Aorta (tissue), 5 donors: Measurements from ENCODE around the gene PYCR2. TPM values are rescaled to one million over a fixed set of nuclear protein-coding genes. Genes with fewer than 3 reads are reported as not detected.

Source experiments
- ATAC-seq: fragments of 200-7000 bp; cut with Tn5 transposase; one replicate; pipeline ENCODE4 v1.9.1; 2022; ENCODE audit warnings: moderate library complexity; ENCODE audit not compliant: low FRiP score
- DNase-seq, 2 donors: peaks; one replicate each; pipeline ENCODE4 v3.0.0-alpha.2; 2020
- H3K27ac ChIP-seq, 2 donors: one replicate each; pipeline ENCODE4 v1.5.1; 2013; ENCODE audit warnings: low read length in 2 of 2, mild to moderate bottlenecking in 2 of 2, moderate library complexity in 2 of 2, control low read depth in 1 of 2, inconsistent platforms in 1 of 2, low read depth in 1 of 2
- H3K27me3 ChIP-seq, 2 donors: one replicate each; pipeline ENCODE4 v1.6.1; 2013; ENCODE audit warnings: control low read depth in 1 of 2, low read length in 1 of 2, mild to moderate bottlenecking in 1 of 2, moderate library complexity in 1 of 2; ENCODE audit not compliant: insufficient read depth in 2 of 2, control insufficient read depth in 1 of 2
- H3K36me3 ChIP-seq, 2 donors: one replicate each; pipeline ENCODE4 v1.6.1; 2013; ENCODE audit warnings: control low read depth in 1 of 2, low read length in 1 of 2, mild to moderate bottlenecking in 1 of 2; ENCODE audit not compliant: insufficient read depth in 2 of 2, control insufficient read depth in 1 of 2
- H3K4me1 ChIP-seq, 2 donors: one replicate each; pipeline ENCODE4 v1.6.1; 2013; ENCODE audit warnings: low read length in 2 of 2, control low read depth in 1 of 2, mild to moderate bottlenecking in 1 of 2, moderate library complexity in 1 of 2; ENCODE audit not compliant: insufficient read depth in 2 of 2, control insufficient read depth in 1 of 2
- H3K4me3 ChIP-seq, 2 donors: one replicate each; pipeline ENCODE4 v1.5.1; 2013; ENCODE audit warnings: low read length in 2 of 2, control low read depth in 1 of 2, mild to moderate bottlenecking in 1 of 2
- H3K9me3 ChIP-seq: one replicate; pipeline ENCODE4 v1.6.1; 2013; ENCODE audit warnings: mild to moderate bottlenecking, low read length; ENCODE audit not compliant: control insufficient read depth
- WGBS, 2 donors: extraction: QIAGEN DNeasy Blood & Tissue Kit; methylation state at CpG; one replicate each; pipeline ENCODE4 v1.1.7; 2013; 5-methylcytosine and 5-hydroxymethylcytosine counted together
- intact Hi-C, 2 donors: fragments of 100-400 bp; cut with DNase I; formaldehyde crosslinking; loops; one replicate each; pipeline versions ENCODE4 v1.14.2 to v1.15.0; 2022
- polyA plus RNA-seq, 2 donors: library from polyadenylated mRNA; stranded (reverse); fragments of 200-250 nt; gene quantifications; one replicate each; pipeline ENCODE4 v1.2.3, GENCODE V29; 2013
- total RNA-seq, 2 donors: library from RNA; stranded (reverse); fragmentation: NEBNext Ultra II Directional; extraction: Animal tissue kit (Norgen Biotek cat#: 25700); gene quantifications; one replicate each; pipeline ENCODE4 v1.2.1, GENCODE V29; 2021
- donor health status: healthy with polysubstance abuse.
- donor health status: Bipolar disorder and iron deficiency.
- donor health status: DM: no; HTN: no; CAD: no.
- donor health status: DM: no; HTN: no; CAD: no.
- donor health status: DM: yes; HTN: yes; CAD: no.

PYCR2 gene
- total and polyA plus RNA-seq, 4 donors: 27.0 to 63.6 (median 45.8) TPM

- intact Hi-C loops: no loop called here
- WGBS, 2 donors: 19 to 25% methylated on average over 2 of the region's 2 CpGs
- no peaks in the 10 kb centered on the region for H3K27me3 ChIP-seq
- no peak overlapping the region for H3K27ac ChIP-seq
- peaks cover 0 to under 1% of the 10 kb centered on the region in 2 donors for H3K36me3 ChIP-seq
- H3K9me3 ChIP-seq: no peaks in the 10 kb centered on the region
- H3K4me3 ChIP-seq: no peak overlapping the region
- ATAC-seq (no peak), DNase-seq (peak; percentile 44 to 70)
- peaks cover 0 to 4% of the 10 kb centered on the region in 2 donors for H3K4me1 ChIP-seq
These were observed 43.8 kb downstream of the PYCR2 start for GRCh38 chr1:225880222-225880588.

- Histone ChIP-seq H3K27ac (no peak overlapping the region), H3K4me3 (no peak overlapping the region), H3K36me3 (peaks cover 0 to 3% of the 10 kb centered on the region in 2 donors), H3K27me3 (no peaks in the 10 kb centered on the region), H3K4me1 (peaks cover 0 to 4% of the 10 kb centered on the region in 2 donors), H3K9me3 (no peaks in the 10 kb centered on the region)
- WGBS, 2 donors: 81 to 82% methylated on average over 8 of the region's 8 CpGs
- no peak for ATAC-seq
- intact Hi-C loops: no loop called here
- peak; percentile 33 to 43 for DNase-seq
These were observed 44.4 kb downstream of the PYCR2 start for GRCh38 chr1:225879521-225880221.

GRCh38 chr1:225878282-225878681 is 45.8 kb downstream of the PYCR2 start:
- Histone ChIP-seq H3K27ac (peak overlapping the region in 1 of 2 donors; percentile 14), H3K9me3 (no peaks in the 10 kb centered on the region), H3K27me3 (no peaks in the 10 kb centered on the region), H3K4me3 (no peak overlapping the region), H3K36me3 (peaks cover 0 to 4% of the 10 kb centered on the region in 2 donors), H3K4me1 (peaks cover 0 to 4% of the 10 kb centered on the region in 2 donors)
- no peak for ATAC-seq
- peak; percentile 25 to 29 for DNase-seq
- intact Hi-C loops: no loop called here
- 8 to 29% methylated on average over 4 of the region's 4 CpGs for WGBS, 2 donors

- H3K4me3 ChIP-seq: no peak overlapping the region
- ATAC-seq (no peak), DNase-seq (peak; percentile 69 to 86)
- no peaks in the 10 kb centered on the region for H3K27me3 ChIP-seq
- H3K4me1 ChIP-seq: peaks cover 0 to 4% of the 10 kb centered on the region in 2 donors
- intact Hi-C loops: no loop called here
- no peaks in the 10 kb centered on the region for H3K9me3 ChIP-seq
- H3K27ac ChIP-seq: peak overlapping the region in 1 of 2 donors; percentile 4
- peaks cover 0 to 4% of the 10 kb centered on the region in 2 donors for H3K36me3 ChIP-seq
- WGBS, 2 donors: 9% methylated on average over 10 of the region's 10 CpGs
These were observed 46.5 kb downstream of the PYCR2 start for GRCh38 chr1:225877580-225877979.

GRCh38 chr1:225876900-225877510 is 47.0 kb downstream of the PYCR2 start:
- intact Hi-C loops: no loop called here
- ATAC-seq (no peak), DNase-seq (no peak)
- H3K27me3 ChIP-seq: no peaks in the 10 kb centered on the region
- peaks cover 0 to 4% of the 10 kb centered on the region in 2 donors for H3K4me1 ChIP-seq
- H3K4me3 ChIP-seq: no peak overlapping the region
- H3K36me3 ChIP-seq: peaks cover 0 to 4% of the 10 kb centered on the region in 2 donors
- no peaks in the 10 kb centered on the region for H3K9me3 ChIP-seq
- peak overlapping the region in 1 of 2 donors; percentile 4 for H3K27ac ChIP-seq
- 46 to 48% methylated on average over 12 of the region's 12 CpGs for WGBS, 2 donors

GRCh38 chr1:225875044-225875815 is 48.8 kb downstream of the PYCR2 start:
- no peak overlapping the region for H3K27ac ChIP-seq
- no peaks in the 10 kb centered on the region for H3K9me3 ChIP-seq
- H3K36me3 ChIP-seq: peaks cover 0 to 6% of the 10 kb centered on the region in 2 donors
- no peaks in the 10 kb centered on the region for H3K27me3 ChIP-seq
- ATAC-seq (no peak), DNase-seq (peak in 1 of 2 donors; percentile 51)
- intact Hi-C loops: no loop called here
- WGBS, 2 donors: 91 to 92% methylated on average over 12 of the region's 12 CpGs
- no peak overlapping the region for H3K4me3 ChIP-seq
- H3K4me1 ChIP-seq: peaks cover 0 to 4% of the 10 kb centered on the region in 2 donors

GRCh38 chr1:225874431-225874830 is 49.6 kb downstream of the PYCR2 start:
- H3K9me3 ChIP-seq: no peaks in the 10 kb centered on the region
- no peaks in the 10 kb centered on the region for H3K27me3 ChIP-seq
- DNase-seq: peak in 1 of 2 donors; percentile 55
- intact Hi-C loops: no loop called here
- 91 to 93% methylated on average over 11 of the region's 11 CpGs for WGBS, 2 donors
- H3K36me3 ChIP-seq: peaks cover 0 to 6% of the 10 kb centered on the region in 2 donors
- H3K4me3 ChIP-seq: no peak overlapping the region
- H3K27ac ChIP-seq: no peak overlapping the region
- H3K4me1 ChIP-seq: peaks cover 0 to 4% of the 10 kb centered on the region in 2 donors
- no peak for ATAC-seq

GRCh38 chr1:225873281-225873850 is 50.7 kb downstream of the PYCR2 start:
- H3K4me1 ChIP-seq: peaks cover 0 to 4% of the 10 kb centered on the region in 2 donors
- WGBS, 2 donors: 87 to 88% methylated on average over 10 of the region's 10 CpGs
- H3K4me3 ChIP-seq: no peak overlapping the region
- intact Hi-C loops: no loop called here
- ATAC-seq (no peak), DNase-seq (peak in 1 of 2 donors; percentile 55)
- no peak overlapping the region for H3K27ac ChIP-seq
- H3K27me3 ChIP-seq: no peaks in the 10 kb centered on the region
- H3K36me3 ChIP-seq: peaks cover 0 to 8% of the 10 kb centered on the region in 2 donors
- H3K9me3 ChIP-seq: no peaks in the 10 kb centered on the region
